ENCODE data around the gene ATP10A.

GRCh38 chr15:25832158-25832557 lies 31.0 kb downstream of the ATP10A start:
- TF ChIP-seq POLR2A (IDR thresholded peaks at IDR 0.05; ENCODE audit: low read depth, low read length): no peak
- TF ChIP-seq PAX5 (IDR thresholded peaks at IDR 0.05; ENCODE audit: insufficient read depth, low read length, severe bottlenecking): no peak
- no peak for TF ChIP-seq TAF1 (IDR thresholded peaks at IDR 0.05; ENCODE audit: low read depth, low read length)
- TF ChIP-seq POLR2AphosphoS5 (IDR thresholded peaks at IDR 0.05; ENCODE audit: low read depth, low read length): no peak
